ENCODE measurements around the gene PIK3C2B. TPM values are rescaled to one million over a fixed set of nuclear protein-coding genes. Genes with fewer than 3 reads are reported as not detected.

The PIK3C2B gene
- total RNA-seq, 4 donors from 2014 or later = 7.9 to 18.2 (median 16.1) TPM

GRCh38 chr1:204530932-204531331, 36.3 kb upstream of the PIK3C2B start:
- Histone ChIP-seq H3K4me1 (no peaks in the 10 kb centered on the region), H3K27me3 (no peaks in the 10 kb centered on the region), H3K9me3 (no peaks in the 10 kb centered on the region), H3K36me3 (peaks cover 0 to 100% of the 10 kb centered on the region in 2 donors), H3K4me3 (no peak overlapping the region), H3K27ac (no peak overlapping the region)
- ATAC-seq = no peak
- no peak for TF ChIP-seq EP300 (IDR thresholded peaks at IDR 0.05)
- no peak for TF ChIP-seq POLR2A (IDR thresholded peaks at IDR 0.05)
- no peak for TF ChIP-seq CTCF (IDR thresholded peaks at IDR 0.05)
- 89 to 92% methylated on average over 1 of the region's 1 CpG for WGBS, 2 donors (ENCODE audit: low coverage in 1 of 2)

- Histone ChIP-seq H3K9me3 (no peaks in the 10 kb centered on the region), H3K27ac (no peak overlapping the region), H3K4me1 (no peaks in the 10 kb centered on the region), H3K27me3 (no peaks in the 10 kb centered on the region), H3K4me3 (no peak overlapping the region), H3K36me3 (peaks cover 0 to 98% of the 10 kb centered on the region in 2 donors)
- ATAC-seq = no peak
- 80% methylated on average over 1 to 3 of the region's 7 CpGs for WGBS, 2 donors (ENCODE audit: low coverage in 1 of 2)
- TF ChIP-seq CTCF (IDR thresholded peaks at IDR 0.05) (no peak), EP300 (IDR thresholded peaks at IDR 0.05) (no peak), POLR2A (IDR thresholded peaks at IDR 0.05) (no peak), POLR2AphosphoS5 (IDR thresholded peaks at IDR 0.05) (no peak)
Observed at GRCh38 chr1:204529371-204529895, 34.8 kb upstream of the PIK3C2B start.

GRCh38 chr1:204528677-204529076, 34.1 kb upstream of the PIK3C2B start:
- Histone ChIP-seq H3K27ac (no peak overlapping the region), H3K4me1 (no peaks in the 10 kb centered on the region), H3K27me3 (no peaks in the 10 kb centered on the region), H3K9me3 (no peaks in the 10 kb centered on the region), H3K36me3 (peaks cover 0 to 98% of the 10 kb centered on the region in 2 donors), H3K4me3 (no peak overlapping the region)
- TF ChIP-seq POLR2AphosphoS5 (IDR thresholded peaks at IDR 0.05) = no peak
- TF ChIP-seq CTCF (IDR thresholded peaks at IDR 0.05) = no peak
- TF ChIP-seq EP300 (IDR thresholded peaks at IDR 0.05) = no peak
- no peak for TF ChIP-seq POLR2A (IDR thresholded peaks at IDR 0.05)
- 90% methylated on average over 2 of the region's 8 CpGs; no CpG with 5 or more reads in 1 of the 2 donors for WGBS, 2 donors (ENCODE audit: low coverage in 1 of 2)
- ATAC-seq = no peak

GRCh38 chr1:204528241-204528640, 33.6 kb upstream of the PIK3C2B start:
- no peak for ATAC-seq
- TF ChIP-seq POLR2AphosphoS5 (IDR thresholded peaks at IDR 0.05) (no peak), CTCF (IDR thresholded peaks at IDR 0.05) (no peak), POLR2A (IDR thresholded peaks at IDR 0.05) (no peak), EP300 (IDR thresholded peaks at IDR 0.05) (no peak)
- no peak overlapping the region for H3K4me3 ChIP-seq
- WGBS, 2 donors (ENCODE audit: low coverage in 1 of 2) = 78% methylated on average over 3 of the region's 5 CpGs; no CpG with 5 or more reads in 1 of the 2 donors
- H3K9me3 ChIP-seq = no peaks in the 10 kb centered on the region
- peaks cover 0 to 96% of the 10 kb centered on the region in 2 donors for H3K36me3 ChIP-seq
- no peak overlapping the region for H3K27ac ChIP-seq
- no peaks in the 10 kb centered on the region for H3K4me1 ChIP-seq
- H3K27me3 ChIP-seq = no peaks in the 10 kb centered on the region

- Histone ChIP-seq H3K4me3 (no peak overlapping the region), H3K4me1 (peaks cover 0 to 20% (median 0%) of the 10 kb centered on the region in 3 donors), H3K27me3 (no peaks in the 10 kb centered on the region), H3K36me3 (peaks cover 0 to 63% of the 10 kb centered on the region in 2 donors), H3K9me3 (no peaks in the 10 kb centered on the region), H3K27ac (no peak overlapping the region)
- 80 to 88% methylated on average over 3 of the region's 3 CpGs for WGBS, 2 donors (ENCODE audit: low coverage in 1 of 2)
- TF ChIP-seq EP300 (IDR thresholded peaks at IDR 0.05) (no peak), POLR2AphosphoS5 (IDR thresholded peaks at IDR 0.05) (no peak), POLR2A (IDR thresholded peaks at IDR 0.05) (no peak), CTCF (IDR thresholded peaks at IDR 0.05) (no peak)
- ATAC-seq = no peak
Observed at GRCh38 chr1:204524986-204525385, 30.4 kb upstream of the PIK3C2B start.

Measured in gastroesophageal sphincter (tissue), 4 donors.